ENCODE data around the gene OTUB1. TPM values are rescaled to one million over a fixed set of nuclear protein-coding genes. Genes with fewer than 3 reads are reported as not detected.
"Not testable (repeated sequence)": the region's sequence is repeated elsewhere in the genome, so short reads cannot be mapped to it uniquely, and the experiment has no call there.

The OTUB1 gene
- total and polyA plus RNA-seq, 2 of the 13 experiments (the other 11 are each of a cell fraction or from before 2014, with no cell fraction given): 58.8 to 130 TPM

- TF ChIP-seq ATF4 (CRISPR knock-in tag; IDR thresholded peaks at IDR 0.05): 0 out of 4 replicates have a peak, but pooled peaks of 1 of the 2 experiments have one; percentile 20
- peak; percentile 64 for TF ChIP-seq TCF7 (IDR thresholded peaks at IDR 0.05; ENCODE audit: low read depth)
- 0 out of 2 replicates have a peak, but pooled peaks have one; percentile 21 for TF ChIP-seq RXRA (CRISPR knock-in tag; IDR thresholded peaks at IDR 0.05)
- TF ChIP-seq, protein P1, sequence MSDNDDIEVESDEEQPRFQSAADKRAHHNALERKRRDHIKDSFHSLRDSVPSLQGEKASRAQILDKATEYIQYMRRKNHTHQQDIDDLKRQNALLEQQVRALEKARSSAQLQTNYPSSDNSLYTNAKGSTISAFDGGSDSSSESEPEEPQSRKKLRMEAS (IDR thresholded peaks at IDR 0.05): peak; percentile 35; the same call in 1 of the 2 replicates
- 0 out of 2 replicates have a peak, but pooled peaks have one; percentile 30 for TF ChIP-seq GATAD2A (CRISPR knock-in tag; IDR thresholded peaks at IDR 0.05)
- TF ChIP-seq SAP130 (CRISPR knock-in tag; IDR thresholded peaks at IDR 0.05; ENCODE audit: low read depth): peak; percentile 42; the same call in 1 of the 2 replicates
- TF ChIP-seq RORA (CRISPR knock-in tag; IDR thresholded peaks at IDR 0.05): no peak
Observed at GRCh38 chr11:63970902-63971301, 15.3 kb upstream of the OTUB1 start (continued).

DNA sequence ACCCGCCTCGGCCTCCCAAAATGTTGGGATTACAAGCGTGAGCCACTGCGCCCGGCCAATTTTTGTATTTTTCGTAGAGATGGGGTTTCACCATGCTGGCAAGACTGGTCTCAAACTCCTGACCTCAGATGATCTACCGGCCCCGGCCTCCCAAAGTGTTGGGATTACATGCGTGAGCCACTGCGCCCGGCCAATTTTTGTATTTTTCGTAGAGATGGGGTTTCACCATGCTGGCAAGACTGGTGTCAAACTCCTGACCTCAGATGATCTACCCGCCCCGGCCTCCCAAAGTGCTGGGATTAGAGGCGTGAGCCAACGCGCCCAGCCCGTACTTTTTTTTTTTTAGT, 12.4 kb upstream of the OTUB1 start:
- CTCF ChIA-PET (ENCODE audit: low intra/inter-chr PET ratio, low total read pairs); in situ Hi-C loops (cut with HindIII; ENCODE audit: extremely low pct_ligation_motif_present, low pct_unique_long_range_greater_than_20kb); H3K4me3 ChIP-seq (replicated peaks in 1 of 3; ENCODE audit: insufficient read depth in 1 of 3, low read depth in 2 of 3, low read length in 3 of 3); H2AFZ ChIP-seq (ENCODE audit: low read length); ATAC-seq; H3K36me3 ChIP-seq (replicated peaks in 1 of 2; ENCODE audit: control insufficient read depth in 1 of 2, insufficient read depth in 2 of 2, low read length in 2 of 2); H3K27me3 ChIP-seq (ENCODE audit: control insufficient read depth in 1 of 2, insufficient read depth in 2 of 2, low read length in 2 of 2); FAIRE-seq; H3K27ac ChIP-seq (ENCODE audit: extremely low read length, insufficient read depth, low read length); H3K9me3 ChIP-seq (ENCODE audit: low read length); H3K9ac ChIP-seq (ENCODE audit: insufficient read depth, low read depth, low read length); DNase-seq (ENCODE audit: low spot score); BruUV-seq (replicated peaks); H4K20me1 ChIP-seq (ENCODE audit: insufficient read depth, low read length): not testable (repeated sequence)
- POLR2A ChIA-PET: interaction anchor here (0.9 to 1.3 kb wide), 6 partner anchors 8 to 54 kb away, joined by 3 to 12 read pairs (median 4); partner anchors contain the start of genes NAA40 and OTUB1
- peak; percentile 2; the same call in 1 of the 2 replicates for TF ChIP-seq ARID2 (CRISPR knock-in tag; IDR thresholded peaks at IDR 0.05; ENCODE audit: borderline replicate concordance)
- WGBS (ENCODE audit: low lambda C conversion rate): 94% methylated on average over 18 of the region's 18 CpGs
- Histone ChIP-seq H3K79me2 (ENCODE audit: insufficient read depth, low read length) (peaks cover 17% of the 10 kb centered on the region), H3K4me2 (ENCODE audit: low read depth, low read length) (0 out of 2 replicates have a peak overlapping the region, but pooled peaks have one; percentile 6), H3K4me1 (ENCODE audit: insufficient read depth, low read length) (peaks cover 49% of the 10 kb centered on the region)
- intact Hi-C loops (cut with micrococcal nuclease; ENCODE audit: unreplicated experiment): loop anchor here (1.0 to 2.0 kb wide), 2 partner anchors 33 to 57 kb away; partner anchors contain the start of gene RCOR2
